Sigmoid colon (tissue), 4 donors: ENCODE results near the gene RELN.

Experiments used
- CTCF ChIP-seq, 4 experiments: fragments of 450-650 bp in 3 of 4; fragments of 200-600 bp in 1 of 4; IDR thresholded peaks; one replicate each; pipeline ENCODE4 v1.5.1; 2016 to 2019; ENCODE audit warnings: antibody characterized with exemption in 4 of 4, mild to moderate bottlenecking in 3 of 4, moderate library complexity in 2 of 4
- EP300 ChIP-seq, 4 donors: sonication (generic); formaldehyde crosslinking; IDR thresholded peaks; one replicate each; pipeline ENCODE4 v1.6.1; 2017; ENCODE audit warnings: antibody characterized with exemption in 4 of 4
- POLR2A ChIP-seq, 2 donors: fragments of 450-650 bp; IDR thresholded peaks; one replicate each; pipeline ENCODE4 v1.6.1; 2016; ENCODE audit warnings: antibody characterized with exemption in 2 of 2, mild to moderate bottlenecking in 2 of 2, moderate library complexity in 2 of 2
- POLR2AphosphoS5 ChIP-seq, 4 donors: sonication (generic); formaldehyde crosslinking; IDR thresholded peaks; one replicate each; pipeline ENCODE4 v1.6.1; 2017; ENCODE audit warnings: antibody characterized with exemption in 4 of 4

- TF ChIP-seq CTCF (IDR thresholded peaks at IDR 0.05) = no peak
- TF ChIP-seq POLR2A (IDR thresholded peaks at IDR 0.05) = no peak
- TF ChIP-seq POLR2AphosphoS5 (IDR thresholded peaks at IDR 0.05) = no peak
- TF ChIP-seq EP300 (IDR thresholded peaks at IDR 0.05) = no peak
Measured at GRCh38 chr7:103989200-103989784, at the start of gene RELN.
